CD14-positive monocyte (primary cell): ENCODE data around the gene RAB11FIP4. TPM values are rescaled to one million over a fixed set of nuclear protein-coding genes. Genes with fewer than 3 reads are reported as not detected.

ENCODE experiments used
- DNase-seq, 3 donors: peaks; one replicate each; pipeline ENCODE4 v3.0.0-alpha.2; 2011 to 2022
- H2AFZ ChIP-seq: 2 replicates; pipeline ENCODE4 v1.6.0; 2012; ENCODE audit warnings: mild to moderate bottlenecking, low read depth, low read length, inconsistent platforms; ENCODE audit not compliant: insufficient read depth, poor library complexity, severe bottlenecking
- H3K27ac ChIP-seq, 2 donors: 1 replicate in 1 of 2; 2 replicates in 1 of 2; pipeline ENCODE4 v1.5.1; 2012 to 2013; ENCODE audit warnings: low read length in 2 of 2, control low read depth in 1 of 2, inconsistent platforms in 1 of 2, low read depth in 1 of 2, mild to moderate bottlenecking in 1 of 2
- H3K27me3 ChIP-seq, 2 donors: one replicate each; pipeline versions ENCODE4 v1.6.0 to v1.6.1; 2011 to 2013; ENCODE audit warnings: low read length in 2 of 2; ENCODE audit not compliant: control insufficient read depth in 2 of 2, insufficient read depth in 2 of 2
- H3K36me3 ChIP-seq, 2 donors: replicated peaks in 1 of 2; 1 replicate in 1 of 2; 2 replicates in 1 of 2; pipeline versions ENCODE4 v1.5.1 to v1.6.1; 2012 to 2013; ENCODE audit warnings: low read length in 2 of 2, control low read depth in 1 of 2, inconsistent platforms in 1 of 2, mild to moderate bottlenecking in 1 of 2; ENCODE audit not compliant: insufficient read depth in 2 of 2, control insufficient read depth in 1 of 2
- H3K4me1 ChIP-seq, 2 donors: 1 replicate in 1 of 2; 2 replicates in 1 of 2; pipeline versions ENCODE4 v1.5.1 to v1.6.1; 2012 to 2013; ENCODE audit warnings: low read length in 2 of 2, control low read depth in 1 of 2, inconsistent platforms in 1 of 2, mild to moderate bottlenecking in 1 of 2, moderate library complexity in 1 of 2; ENCODE audit not compliant: insufficient read depth in 2 of 2, control insufficient read depth in 1 of 2
- H3K4me2 ChIP-seq: replicated peaks from 2 replicates; pipeline ENCODE3; 2012; ENCODE audit warnings: low read length, moderate library complexity, mild to moderate bottlenecking; ENCODE audit not compliant: poor library complexity, severe bottlenecking; ENCODE audit errors: extremely low read depth
- H3K4me3 ChIP-seq, 3 experiments: fragments of 200-600 bp in 1 of 3; sonication (generic) in 1 of 3; replicated peaks in 1 of 3; 1 replicate in 2 of 3; 2 replicates in 1 of 3; pipeline ENCODE4 v1.5.1; 2011 to 2013; ENCODE audit warnings: low read length in 3 of 3, mild to moderate bottlenecking in 3 of 3, control low read depth in 2 of 3, low read depth in 2 of 3, inconsistent platforms in 1 of 3, moderate library complexity in 1 of 3
- H3K79me2 ChIP-seq: 2 replicates; pipeline ENCODE4 v1.6.0; 2012; ENCODE audit warnings: mild to moderate bottlenecking, control low read depth, inconsistent platforms, low read length, moderate library complexity; ENCODE audit not compliant: insufficient read depth
- H3K9ac ChIP-seq: 2 replicates; pipeline ENCODE4 v1.6.0; 2017; ENCODE audit warnings: low read length, mild to moderate bottlenecking; ENCODE audit not compliant: insufficient read depth, poor library complexity, severe bottlenecking
- H3K9me3 ChIP-seq, 2 donors: replicated peaks in 1 of 2; 1 replicate in 1 of 2; 2 replicates in 1 of 2; pipeline versions ENCODE4 v1.5.1 to v1.6.1; 2012 to 2013; ENCODE audit warnings: low read length in 2 of 2, control low read depth in 1 of 2; ENCODE audit not compliant: control insufficient read depth in 1 of 2, insufficient read depth in 1 of 2
- H4K20me1 ChIP-seq: 2 replicates; pipeline ENCODE4 v1.6.0; 2012; ENCODE audit warnings: mild to moderate bottlenecking, low read length, control low read depth, moderate library complexity; ENCODE audit not compliant: insufficient read depth
- H3K27ac Mint-ChIP-seq, 7 donors: one replicate each; pipeline ENCODE4 v1.8.0; 2020; ENCODE audit warnings: mild to moderate bottlenecking in 7 of 7, mixed read lengths in 7 of 7, moderate library complexity in 6 of 7, inconsistent platforms in 2 of 7
- H3K27me3 Mint-ChIP-seq, 3 donors: one replicate each; pipeline ENCODE4 v1.8.0; 2021 to 2022; ENCODE audit warnings: low read depth in 3 of 3, mild to moderate bottlenecking in 3 of 3, mixed read lengths in 3 of 3, moderate library complexity in 3 of 3, inconsistent platforms in 1 of 3
- H3K36me3 Mint-ChIP-seq, 2 donors: one replicate each; pipeline ENCODE4 v1.8.0; 2020; ENCODE audit warnings: mixed read lengths in 2 of 2, inconsistent platforms in 1 of 2, mild to moderate bottlenecking in 1 of 2
- H3K4me1 Mint-ChIP-seq: one replicate; pipeline ENCODE4 v1.8.0; 2020; ENCODE audit warnings: mild to moderate bottlenecking, mixed read lengths
- H3K4me3 Mint-ChIP-seq, 2 donors: one replicate each; pipeline ENCODE4 v1.8.0; 2020; ENCODE audit warnings: mild to moderate bottlenecking in 2 of 2, mixed read lengths in 2 of 2, moderate library complexity in 1 of 2
- H3K9me3 Mint-ChIP-seq, 7 donors: one replicate each; pipeline ENCODE4 v1.8.0; 2020 to 2022; ENCODE audit warnings: mixed read lengths in 7 of 7, mild to moderate bottlenecking in 6 of 7, moderate library complexity in 6 of 7, inconsistent platforms in 2 of 7
- CTCF ChIP-seq: fragments of 200-600 bp; IDR thresholded peaks from one replicate; pipeline ENCODE4 v1.8.0; 2022; ENCODE audit warnings: antibody characterized with exemption, mild to moderate bottlenecking
- WGBS: methylation state at CpG from one replicate; pipeline ENCODE4 v1.1.5; 2013; ENCODE audit warnings: missing lambda C conversion rate; ENCODE audit not compliant: insufficient coverage; 5-methylcytosine and 5-hydroxymethylcytosine counted together
- intact Hi-C, 2 donors: fragments of 100-400 bp; cut with micrococcal nuclease; formaldehyde crosslinking; loops; one replicate each; pipeline versions ENCODE4 v1.15.0 to v1.15.1; 2023
- polyA plus RNA-seq, 3 donors: library from polyadenylated mRNA; depleted of rRNA in 1 of 3; unstranded in 2 of 3; stranded (reverse) in 1 of 3; fragments of 300-500 nt in 2 of 3; fragments of >200 nt in 1 of 3; fragmentation: Illumina TruSeq in 2 of 3; gene quantifications; 1 replicate in 2 of 3; 2 replicates in 1 of 3; pipeline ENCODE4 v1.2.3, GENCODE V29; 2012 to 2021

Gene RAB11FIP4
- polyA plus RNA-seq, 3 donors = 10.4 to 21.9 (median 16.2) TPM

GRCh38 chr17:31511195-31511578 is 119.7 kb downstream of the RAB11FIP4 start:
- peaks cover 31% of the 10 kb centered on the region for H3K4me1 Mint-ChIP-seq
- H3K9ac ChIP-seq = no peak overlapping the region
- no peak overlapping the region for H3K4me3 Mint-ChIP-seq
- no peaks in the 10 kb centered on the region for H3K79me2 ChIP-seq
- H4K20me1 ChIP-seq = peaks cover 78% of the 10 kb centered on the region
- peaks cover 0 to 2% (median 0%) of the 10 kb centered on the region in 3 donors for H3K27me3 Mint-ChIP-seq
- H3K27me3 ChIP-seq = no peaks in the 10 kb centered on the region
- H3K36me3 Mint-ChIP-seq = peaks cover 0 to 15% of the 10 kb centered on the region in 2 donors
- DNase-seq = no peak
- peaks cover 0 to 4% (median 0%) of the 10 kb centered on the region in 7 donors for H3K9me3 Mint-ChIP-seq
- 82% methylated on average over 9 of the region's 9 CpGs for WGBS
- H3K4me1 ChIP-seq = peaks cover 27 to 34% of the 10 kb centered on the region in 2 donors
- no peaks in the 10 kb centered on the region for H3K9me3 ChIP-seq
- TF ChIP-seq CTCF = no peak
- no peaks in the 10 kb centered on the region for H3K36me3 ChIP-seq
- H3K4me2 ChIP-seq = no peak overlapping the region
- intact Hi-C loops = no loop called here
- H3K4me3 ChIP-seq = no peak overlapping the region
- peak overlapping the region in 1 of 7 donors; percentile 37 for H3K27ac Mint-ChIP-seq
- no peak overlapping the region for H2AFZ ChIP-seq
- H3K27ac ChIP-seq = no peak overlapping the region

- 92% methylated on average over 9 of the region's 9 CpGs for WGBS
These were observed 120.1 kb downstream of the RAB11FIP4 start for GRCh38 chr17:31511580-31511979.

More at GRCh38 chr17:31511580-31511979, 120.1 kb downstream of the RAB11FIP4 start:
- H3K36me3 Mint-ChIP-seq = peaks cover 0 to 15% of the 10 kb centered on the region in 2 donors
- Histone ChIP-seq H3K9me3 (no peaks in the 10 kb centered on the region), H3K36me3 (no peaks in the 10 kb centered on the region), H3K4me1 (peaks cover 27 to 34% of the 10 kb centered on the region in 2 donors), H4K20me1 (peaks cover 81% of the 10 kb centered on the region), H3K9ac (no peak overlapping the region), H3K4me2 (no peak overlapping the region), H3K4me3 (no peak overlapping the region), H3K27ac (no peak overlapping the region), H3K27me3 (no peaks in the 10 kb centered on the region), H3K79me2 (no peaks in the 10 kb centered on the region), H2AFZ (no peak overlapping the region)
- no peak for DNase-seq
- no peak for TF ChIP-seq CTCF
- intact Hi-C loops = no loop called here
- H3K9me3 Mint-ChIP-seq = peaks cover 0 to 6% (median 0%) of the 10 kb centered on the region in 7 donors
- H3K27me3 Mint-ChIP-seq = peaks cover 0 to 2% (median 0%) of the 10 kb centered on the region in 3 donors
- no peak overlapping the region for H3K27ac Mint-ChIP-seq
- H3K4me1 Mint-ChIP-seq = peaks cover 31% of the 10 kb centered on the region
- H3K4me3 Mint-ChIP-seq = no peak overlapping the region
